Liver (tissue), 9 donors: ENCODE data around the gene ZDHHC8. TPM values are rescaled to one million over a fixed set of nuclear protein-coding genes. Genes with fewer than 3 reads are reported as not detected.

Source experiments
- DNase-seq: peaks from one replicate; pipeline ENCODE4 v3.0.0-alpha.2; 2017; ENCODE audit warnings: low spot score
- H3K27ac ChIP-seq, 2 donors: one replicate each; pipeline ENCODE4 v1.7.0; 2013; ENCODE audit warnings: inconsistent platforms in 2 of 2, low read length in 2 of 2, control low read depth in 1 of 2, low read depth in 1 of 2, mild to moderate bottlenecking in 1 of 2
- H3K27me3 ChIP-seq, 4 donors: one replicate each; pipeline versions ENCODE4 v1.6.1 to v1.7.0; 2013; ENCODE audit warnings: low read length in 3 of 4, inconsistent platforms in 1 of 4, mild to moderate bottlenecking in 1 of 4, moderate library complexity in 1 of 4; ENCODE audit not compliant: control insufficient read depth in 4 of 4, insufficient read depth in 4 of 4
- H3K36me3 ChIP-seq, 4 donors: one replicate each; pipeline versions ENCODE4 v1.6.1 to v1.7.0; 2013; ENCODE audit warnings: low read length in 3 of 4, mild to moderate bottlenecking in 3 of 4, low read depth in 1 of 4, moderate library complexity in 1 of 4; ENCODE audit not compliant: control insufficient read depth in 4 of 4, insufficient read depth in 3 of 4
- H3K4me1 ChIP-seq, 4 donors: one replicate each; pipeline versions ENCODE4 v1.6.1 to v1.7.0; 2013; ENCODE audit warnings: low read length in 3 of 4, mild to moderate bottlenecking in 3 of 4, moderate library complexity in 1 of 4; ENCODE audit not compliant: control insufficient read depth in 4 of 4, insufficient read depth in 4 of 4
- H3K4me3 ChIP-seq, 3 donors: one replicate each; pipeline versions ENCODE4 v1.6.1 to v1.7.0; 2013; ENCODE audit warnings: low read length in 3 of 3, control low read depth in 1 of 3, low read depth in 1 of 3, mild to moderate bottlenecking in 1 of 3
- H3K9ac ChIP-seq, 2 donors: one replicate each; pipeline ENCODE4 v1.7.0; 2013; ENCODE audit warnings: low read length in 2 of 2, mild to moderate bottlenecking in 2 of 2, moderate library complexity in 2 of 2, control low read depth in 1 of 2, low read depth in 1 of 2
- H3K9me3 ChIP-seq, 4 donors: one replicate each; pipeline versions ENCODE4 v1.6.1 to v1.7.0; 2013; ENCODE audit warnings: low read length in 3 of 4; ENCODE audit not compliant: control insufficient read depth in 4 of 4
- EGR1 ChIP-seq, 2 donors: IDR thresholded peaks; 2 replicates each; pipeline ENCODE4 v1.6.1; 2016 to 2018; ENCODE audit warnings: antibody characterized with exemption in 2 of 2, low read depth in 2 of 2
- FOXA1 ChIP-seq: IDR thresholded peaks from 2 replicates; pipeline ENCODE4 v1.6.1; 2016; ENCODE audit warnings: antibody characterized with exemption
- FOXA2 ChIP-seq: IDR thresholded peaks from 2 replicates; pipeline ENCODE4 v1.6.1; 2016; ENCODE audit warnings: antibody characterized with exemption
- GABPA ChIP-seq, 2 donors: IDR thresholded peaks in 1 of 2; conservative IDR thresholded peaks in 1 of 2; 2 replicates each; pipeline ENCODE4 v1.6.1; 2016; ENCODE audit warnings: antibody characterized with exemption in 2 of 2, mild to moderate bottlenecking in 1 of 2, moderate library complexity in 1 of 2
- HNF4A ChIP-seq, 2 donors: conservative IDR thresholded peaks; 2 replicates each; pipeline ENCODE4 v1.6.1; 2016; ENCODE audit warnings: antibody characterized with exemption in 2 of 2, mild to moderate bottlenecking in 2 of 2
- HNF4G ChIP-seq: IDR thresholded peaks from 2 replicates; pipeline ENCODE4 v1.6.1; 2016; ENCODE audit warnings: antibody characterized with exemption
- JUND ChIP-seq, 2 donors: IDR thresholded peaks; 2 replicates each; pipeline ENCODE4 v1.6.1; 2016; ENCODE audit warnings: antibody characterized with exemption in 2 of 2
- NR2F2 ChIP-seq: IDR thresholded peaks from 2 replicates; pipeline ENCODE4 v1.6.1; 2016; ENCODE audit warnings: antibody characterized with exemption
- RAD21 ChIP-seq, 2 donors: IDR thresholded peaks; 2 replicates each; pipeline ENCODE4 v1.6.1; 2016; ENCODE audit warnings: antibody characterized with exemption in 2 of 2, mild to moderate bottlenecking in 2 of 2
- RXRA ChIP-seq, 2 donors: IDR thresholded peaks; 2 replicates each; pipeline ENCODE4 v1.6.1; 2017 to 2018; ENCODE audit warnings: antibody characterized with exemption in 2 of 2, mild to moderate bottlenecking in 1 of 2
- SP1 ChIP-seq: IDR thresholded peaks from 2 replicates; pipeline ENCODE4 v1.6.1; 2018; ENCODE audit warnings: antibody characterized with exemption, mild to moderate bottlenecking
- TAF1 ChIP-seq: conservative IDR thresholded peaks from 2 replicates; pipeline ENCODE4 v1.6.1; 2016; ENCODE audit warnings: antibody characterized with exemption, mild to moderate bottlenecking
- YY1 ChIP-seq: IDR thresholded peaks from 2 replicates; pipeline ENCODE4 v1.6.1; 2016; ENCODE audit warnings: antibody characterized with exemption, mild to moderate bottlenecking
- WGBS: extraction: QIAGEN DNeasy Blood & Tissue Kit; methylation state at CpG from one replicate; pipeline ENCODE4 v1.1.7; 2013; 5-methylcytosine and 5-hydroxymethylcytosine counted together
- polyA plus RNA-seq, 2 donors: library from polyadenylated mRNA; stranded (reverse) in 1 of 2; unstranded in 1 of 2; fragments of 200-250 nt in 1 of 2; fragments of >200 nt in 1 of 2; fragmentation: Nextera tagmentation in 1 of 2; extraction: Ambion mirVana in 1 of 2; gene quantifications; one replicate each; pipeline versions ENCODE4 v1.2.1 to v1.2.3, GENCODE V29; 2013 to 2015
- total RNA-seq, 2 donors: library from RNA; depleted of rRNA; stranded (reverse); fragments of >200 nt; gene quantifications; one replicate each; pipeline ENCODE4 v1.2.3, GENCODE V29; 2014
- TF ChIP-seq, protein P1 (sequence below): IDR thresholded peaks from 2 replicates; pipeline ENCODE4 v1.6.1; 2016; ENCODE audit warnings: antibody characterized with exemption
- TF ChIP-seq, protein P2 (sequence below): fragments of 150-350 bp; IDR thresholded peaks from 2 replicates; pipeline ENCODE4 v1.5.1; 2017; ENCODE audit warnings: improper control_type of control experiment, low read depth, low read length; ENCODE audit not compliant: missing input control
- TF ChIP-seq, protein P3 (sequence below): IDR thresholded peaks from 2 replicates; pipeline ENCODE4 v1.6.1; 2016; ENCODE audit warnings: antibody characterized with exemption, mild to moderate bottlenecking
- TF ChIP-seq, protein P4 (sequence below): IDR thresholded peaks from 2 replicates; pipeline ENCODE4 v1.6.1; 2016; ENCODE audit warnings: antibody characterized with exemption
- TF ChIP-seq, protein P5 (sequence below): IDR thresholded peaks from 2 replicates; pipeline ENCODE4 v1.6.1; 2016; ENCODE audit warnings: antibody characterized with exemption
- donor health status: healthy.
- donor health status: healthy.
- donor health status: healthy.
- donor health status: healthy.
- donor health status: healthy.

ZDHHC8 gene
- total and polyA plus RNA-seq, 4 donors, result 2.9 to 11.8 (median 6.8) TPM

DNA sequence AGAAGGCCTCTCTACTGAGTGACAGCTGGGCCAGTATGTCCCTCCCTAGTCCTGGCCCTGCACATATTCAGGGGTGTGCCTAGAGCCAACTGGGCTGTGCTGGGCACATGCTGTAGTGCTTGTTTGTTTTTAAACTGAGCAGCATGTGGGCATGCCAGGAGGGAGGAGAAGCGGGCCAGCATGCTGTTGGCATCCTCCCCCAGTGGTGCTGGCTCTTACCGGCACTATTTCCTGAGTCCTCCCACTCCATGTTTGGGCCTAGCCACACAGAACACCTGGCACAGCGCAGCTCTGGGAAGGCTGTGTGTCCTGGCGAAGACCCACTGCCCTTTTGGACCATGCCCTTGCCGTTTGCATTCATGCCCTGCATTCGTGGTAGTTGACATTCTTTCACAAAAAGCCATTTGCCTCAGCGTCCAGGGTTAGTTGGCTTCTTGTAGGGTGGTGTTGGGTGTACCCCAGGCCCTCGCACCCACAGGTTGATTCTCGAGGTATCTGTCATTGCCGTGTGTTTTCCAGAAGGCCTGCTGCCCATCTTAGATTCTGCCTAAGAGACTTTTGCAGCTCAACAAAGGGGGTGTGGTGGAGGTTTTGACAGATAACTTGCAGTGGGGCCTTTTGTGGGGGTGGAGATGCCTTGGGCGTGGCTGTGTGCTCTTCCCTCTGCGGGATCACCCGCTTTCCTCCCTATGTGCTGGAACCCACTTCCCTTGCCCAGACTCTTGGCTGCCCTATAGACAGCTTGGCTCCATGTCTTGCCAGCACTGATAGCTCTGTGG is 38.0 kb upstream of the ZDHHC8 start:
- H3K9ac ChIP-seq, result peak overlapping the region in 1 of 2 donors; percentile 5
- H3K4me3 ChIP-seq, result no peak overlapping the region
- no peaks in the 10 kb centered on the region for H3K27me3 ChIP-seq
- TF ChIP-seq HNF4G (peak; percentile 98), FOXA2 (peak; percentile 85), EGR1 (IDR thresholded peaks at IDR 0.05; ENCODE audit: low read depth in 2 of 2) (peak in 1 of 2 donors; percentile 76), YY1 (peak; percentile 88), HNF4A (conservative IDR thresholded peaks at IDR 0.05) (peak; percentile 99 to 100), GABPA (IDR thresholded peaks at IDR 0.05 in 1 of 2, conservative IDR thresholded peaks at IDR 0.05 in 1 of 2) (peak in 1 of 2 donors; percentile 68), NR2F2 (no peak), RXRA (IDR thresholded peaks at IDR 0.05) (peak; percentile 97 to 99), JUND (IDR thresholded peaks at IDR 0.05) (peak in 1 of 2 donors; percentile 75), FOXA1 (peak; percentile 79), SP1 (peak; percentile 99), TAF1 (peak; percentile 57), RAD21 (IDR thresholded peaks at IDR 0.05) (peak in 1 of 2 donors; percentile 47)
- TF ChIP-seq, protein P1, sequence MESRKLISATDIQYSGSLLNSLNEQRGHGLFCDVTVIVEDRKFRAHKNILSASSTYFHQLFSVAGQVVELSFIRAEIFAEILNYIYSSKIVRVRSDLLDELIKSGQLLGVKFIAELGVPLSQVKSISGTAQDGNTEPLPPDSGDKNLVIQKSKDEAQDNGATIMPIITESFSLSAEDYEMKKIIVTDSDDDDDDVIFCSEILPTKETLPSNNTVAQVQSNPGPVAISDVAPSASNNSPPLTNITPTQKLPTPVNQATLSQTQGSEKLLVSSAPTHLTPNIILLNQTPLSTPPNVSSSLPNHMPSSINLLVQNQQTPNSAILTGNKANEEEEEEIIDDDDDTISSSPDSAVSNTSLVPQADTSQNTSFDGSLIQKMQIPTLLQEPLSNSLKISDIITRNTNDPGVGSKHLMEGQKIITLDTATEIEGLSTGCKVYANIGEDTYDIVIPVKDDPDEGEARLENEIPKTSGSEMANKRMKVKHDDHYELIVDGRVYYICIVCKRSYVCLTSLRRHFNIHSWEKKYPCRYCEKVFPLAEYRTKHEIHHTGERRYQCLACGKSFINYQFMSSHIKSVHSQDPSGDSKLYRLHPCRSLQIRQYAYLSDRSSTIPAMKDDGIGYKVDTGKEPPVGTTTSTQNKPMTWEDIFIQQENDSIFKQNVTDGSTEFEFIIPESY, result peak; percentile 91
- TF ChIP-seq, protein P2, sequence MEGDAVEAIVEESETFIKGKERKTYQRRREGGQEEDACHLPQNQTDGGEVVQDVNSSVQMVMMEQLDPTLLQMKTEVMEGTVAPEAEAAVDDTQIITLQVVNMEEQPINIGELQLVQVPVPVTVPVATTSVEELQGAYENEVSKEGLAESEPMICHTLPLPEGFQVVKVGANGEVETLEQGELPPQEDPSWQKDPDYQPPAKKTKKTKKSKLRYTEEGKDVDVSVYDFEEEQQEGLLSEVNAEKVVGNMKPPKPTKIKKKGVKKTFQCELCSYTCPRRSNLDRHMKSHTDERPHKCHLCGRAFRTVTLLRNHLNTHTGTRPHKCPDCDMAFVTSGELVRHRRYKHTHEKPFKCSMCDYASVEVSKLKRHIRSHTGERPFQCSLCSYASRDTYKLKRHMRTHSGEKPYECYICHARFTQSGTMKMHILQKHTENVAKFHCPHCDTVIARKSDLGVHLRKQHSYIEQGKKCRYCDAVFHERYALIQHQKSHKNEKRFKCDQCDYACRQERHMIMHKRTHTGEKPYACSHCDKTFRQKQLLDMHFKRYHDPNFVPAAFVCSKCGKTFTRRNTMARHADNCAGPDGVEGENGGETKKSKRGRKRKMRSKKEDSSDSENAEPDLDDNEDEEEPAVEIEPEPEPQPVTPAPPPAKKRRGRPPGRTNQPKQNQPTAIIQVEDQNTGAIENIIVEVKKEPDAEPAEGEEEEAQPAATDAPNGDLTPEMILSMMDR, result no peak
- TF ChIP-seq, protein P3, sequence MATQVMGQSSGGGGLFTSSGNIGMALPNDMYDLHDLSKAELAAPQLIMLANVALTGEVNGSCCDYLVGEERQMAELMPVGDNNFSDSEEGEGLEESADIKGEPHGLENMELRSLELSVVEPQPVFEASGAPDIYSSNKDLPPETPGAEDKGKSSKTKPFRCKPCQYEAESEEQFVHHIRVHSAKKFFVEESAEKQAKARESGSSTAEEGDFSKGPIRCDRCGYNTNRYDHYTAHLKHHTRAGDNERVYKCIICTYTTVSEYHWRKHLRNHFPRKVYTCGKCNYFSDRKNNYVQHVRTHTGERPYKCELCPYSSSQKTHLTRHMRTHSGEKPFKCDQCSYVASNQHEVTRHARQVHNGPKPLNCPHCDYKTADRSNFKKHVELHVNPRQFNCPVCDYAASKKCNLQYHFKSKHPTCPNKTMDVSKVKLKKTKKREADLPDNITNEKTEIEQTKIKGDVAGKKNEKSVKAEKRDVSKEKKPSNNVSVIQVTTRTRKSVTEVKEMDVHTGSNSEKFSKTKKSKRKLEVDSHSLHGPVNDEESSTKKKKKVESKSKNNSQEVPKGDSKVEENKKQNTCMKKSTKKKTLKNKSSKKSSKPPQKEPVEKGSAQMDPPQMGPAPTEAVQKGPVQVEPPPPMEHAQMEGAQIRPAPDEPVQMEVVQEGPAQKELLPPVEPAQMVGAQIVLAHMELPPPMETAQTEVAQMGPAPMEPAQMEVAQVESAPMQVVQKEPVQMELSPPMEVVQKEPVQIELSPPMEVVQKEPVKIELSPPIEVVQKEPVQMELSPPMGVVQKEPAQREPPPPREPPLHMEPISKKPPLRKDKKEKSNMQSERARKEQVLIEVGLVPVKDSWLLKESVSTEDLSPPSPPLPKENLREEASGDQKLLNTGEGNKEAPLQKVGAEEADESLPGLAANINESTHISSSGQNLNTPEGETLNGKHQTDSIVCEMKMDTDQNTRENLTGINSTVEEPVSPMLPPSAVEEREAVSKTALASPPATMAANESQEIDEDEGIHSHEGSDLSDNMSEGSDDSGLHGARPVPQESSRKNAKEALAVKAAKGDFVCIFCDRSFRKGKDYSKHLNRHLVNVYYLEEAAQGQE, result peak; percentile 89
- TF ChIP-seq, protein P4, sequence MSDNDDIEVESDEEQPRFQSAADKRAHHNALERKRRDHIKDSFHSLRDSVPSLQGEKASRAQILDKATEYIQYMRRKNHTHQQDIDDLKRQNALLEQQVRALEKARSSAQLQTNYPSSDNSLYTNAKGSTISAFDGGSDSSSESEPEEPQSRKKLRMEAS, result peak; percentile 99
- TF ChIP-seq, protein P5, sequence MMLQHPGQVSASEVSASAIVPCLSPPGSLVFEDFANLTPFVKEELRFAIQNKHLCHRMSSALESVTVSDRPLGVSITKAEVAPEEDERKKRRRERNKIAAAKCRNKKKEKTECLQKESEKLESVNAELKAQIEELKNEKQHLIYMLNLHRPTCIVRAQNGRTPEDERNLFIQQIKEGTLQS, result no peak
- H3K4me1 ChIP-seq, result peaks cover 12 to 29% (median 20%) of the 10 kb centered on the region in 4 donors
- peak overlapping the region; percentile 92 for H3K27ac ChIP-seq
- no peak for DNase-seq
- WGBS, result 44% methylated on average over 13 of the region's 13 CpGs
- H3K36me3 ChIP-seq, result peaks cover 21 to 60% (median 40%) of the 10 kb centered on the region in 4 donors
- no peaks in the 10 kb centered on the region for H3K9me3 ChIP-seq
